ENCODE data around the gene TAS2R13.

TAS2R13 gene, protein sequence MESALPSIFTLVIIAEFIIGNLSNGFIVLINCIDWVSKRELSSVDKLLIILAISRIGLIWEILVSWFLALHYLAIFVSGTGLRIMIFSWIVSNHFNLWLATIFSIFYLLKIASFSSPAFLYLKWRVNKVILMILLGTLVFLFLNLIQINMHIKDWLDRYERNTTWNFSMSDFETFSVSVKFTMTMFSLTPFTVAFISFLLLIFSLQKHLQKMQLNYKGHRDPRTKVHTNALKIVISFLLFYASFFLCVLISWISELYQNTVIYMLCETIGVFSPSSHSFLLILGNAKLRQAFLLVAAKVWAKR

DNA sequence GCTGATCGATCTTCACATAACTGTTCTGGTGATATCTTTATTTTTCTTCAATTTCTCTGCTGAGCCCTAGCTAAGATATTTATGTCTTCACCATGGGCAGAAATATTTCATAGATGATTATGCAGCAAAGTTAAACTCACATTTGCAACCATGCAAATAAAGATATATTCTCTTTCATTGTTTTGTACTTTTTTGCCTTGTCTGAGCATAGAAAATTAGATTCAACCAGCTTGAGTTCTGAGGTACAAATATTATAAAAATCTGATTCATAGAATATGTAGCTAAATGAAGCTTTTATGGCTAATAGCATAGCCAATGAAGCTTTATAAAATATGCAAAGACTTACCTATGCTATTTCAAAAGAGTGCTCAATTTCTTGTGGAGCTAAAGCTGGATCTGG, at the start of gene TAS2R13:
Gene TAS2R13 (minus strand): TSS at position 101 of the 400 bp plus-strand sequence. CDS start 264 bp downstream, outside the sequence.
- no peak for DNase-seq (ENCODE audit: extremely low read depth in 1 of 2, low read depth in 1 of 2)

DNA sequence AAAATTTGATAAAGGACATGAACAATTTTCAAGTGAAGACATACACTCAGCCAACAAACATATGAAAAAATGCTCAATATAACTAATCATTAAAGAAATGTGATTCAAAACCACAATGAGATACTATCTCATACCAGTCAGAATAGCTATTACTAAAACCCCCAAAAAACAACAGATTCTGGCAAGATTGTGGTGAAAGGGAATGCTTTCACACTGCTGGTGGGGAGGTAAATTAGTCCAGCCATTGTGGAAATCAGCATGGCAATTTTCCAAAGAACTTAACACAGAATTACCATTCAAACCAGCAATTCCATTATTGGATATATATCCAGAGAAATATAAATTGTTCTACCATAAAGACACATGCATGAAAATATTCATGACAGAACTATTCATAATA, 48.4 kb upstream of the TAS2R13 start:
- no peak for DNase-seq (ENCODE audit: extremely low read depth in 1 of 2, low read depth in 1 of 2)

DNA sequence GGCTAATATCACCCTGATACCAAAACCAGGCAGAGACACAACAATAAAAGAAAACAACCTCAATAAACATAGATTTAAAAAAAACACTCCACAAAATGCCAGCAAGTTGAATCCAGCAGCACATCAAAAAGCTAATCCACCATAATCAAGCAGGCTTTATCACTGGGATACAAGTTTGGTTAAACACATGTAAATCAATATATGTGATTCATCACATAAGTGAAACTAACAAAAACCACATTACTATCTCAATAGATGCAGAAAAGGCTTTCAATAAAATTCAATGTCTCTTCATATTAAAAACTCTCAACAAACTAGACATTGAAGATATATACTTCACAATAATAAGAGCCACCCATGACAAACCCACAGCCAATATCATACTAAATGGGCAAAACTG, 46.7 kb upstream of the TAS2R13 start:
- DNase-seq (ENCODE audit: extremely low read depth in 1 of 2, low read depth in 1 of 2) = no peak

DNA sequence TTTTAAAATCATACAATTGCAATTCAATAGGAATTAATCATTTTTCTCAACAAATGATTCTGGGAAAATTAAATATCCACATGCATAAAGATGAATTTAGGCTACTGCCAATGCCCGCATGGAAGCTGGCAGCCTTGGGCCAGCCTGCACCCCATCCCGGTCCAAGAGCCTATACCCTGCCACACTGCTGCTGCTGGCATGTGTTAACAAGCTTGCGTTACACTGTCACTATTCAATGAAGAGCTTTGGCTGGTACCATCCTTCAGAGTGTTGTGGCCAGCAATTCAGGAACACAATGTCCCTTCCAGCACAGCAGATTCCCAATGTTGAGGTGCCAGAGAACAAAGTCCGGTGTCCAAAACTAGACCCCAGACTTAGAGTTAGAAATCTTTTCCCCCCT, 43.3 kb upstream of the TAS2R13 start:
- no peak for DNase-seq (ENCODE audit: extremely low read depth in 1 of 2, low read depth in 1 of 2)

DNA sequence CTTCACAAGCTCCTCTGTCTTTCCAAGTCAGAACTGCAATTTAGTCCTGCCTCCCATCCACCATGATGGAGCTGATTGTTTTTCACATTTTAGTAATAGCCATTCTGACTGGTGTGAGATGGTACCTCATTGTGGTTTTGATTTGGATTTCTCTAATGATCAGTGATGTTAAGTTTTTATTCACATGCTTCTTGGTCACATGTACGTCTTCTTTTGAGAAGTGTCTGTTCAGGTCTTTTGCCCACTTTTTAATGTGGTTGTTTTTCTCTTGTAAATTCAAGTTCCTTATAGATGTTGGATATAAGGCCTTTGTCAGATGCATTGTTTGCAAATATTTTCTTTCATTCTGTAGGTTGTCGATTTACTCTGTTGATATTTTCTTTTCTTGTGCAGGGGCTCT, 33.8 kb upstream of the TAS2R13 start:
- DNase-seq (ENCODE audit: extremely low read depth in 1 of 2, low read depth in 1 of 2) = no peak

DNA sequence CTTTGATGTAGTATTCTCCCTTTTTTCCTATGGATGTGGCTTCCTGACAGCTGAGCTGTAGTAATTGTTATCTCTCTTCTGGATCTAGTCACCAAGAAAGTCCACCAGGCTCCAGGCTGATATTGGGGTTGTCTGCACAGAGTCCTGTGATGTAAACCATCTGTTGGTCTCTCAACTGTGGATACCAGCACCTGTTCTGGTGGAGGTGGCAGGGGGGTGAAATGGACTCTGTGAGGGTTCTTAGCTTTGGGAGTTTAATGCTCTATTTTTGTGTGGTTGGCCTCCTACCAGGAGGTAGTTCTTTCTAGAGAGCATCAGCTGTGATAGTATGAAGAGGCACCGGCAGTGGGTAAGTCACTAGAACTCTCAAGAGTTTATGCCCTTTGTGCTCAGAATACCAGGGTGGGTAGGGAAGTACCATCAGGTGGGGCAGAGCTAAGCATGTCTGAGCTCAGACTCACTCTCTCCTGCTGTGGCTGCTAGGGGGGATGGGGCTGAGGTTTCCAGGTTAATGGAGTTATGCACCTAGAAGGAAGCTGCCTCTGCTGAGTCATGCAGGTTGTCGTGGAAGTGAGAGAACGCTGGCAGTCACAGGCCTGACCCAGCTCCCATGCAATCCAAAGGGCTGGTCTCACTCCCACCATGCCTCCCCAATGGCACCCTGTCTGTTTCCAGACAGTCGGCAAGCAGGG, 32.7 kb upstream of the TAS2R13 start:
- no peak for DNase-seq (ENCODE audit: extremely low read depth in 1 of 2, low read depth in 1 of 2)

DNA sequence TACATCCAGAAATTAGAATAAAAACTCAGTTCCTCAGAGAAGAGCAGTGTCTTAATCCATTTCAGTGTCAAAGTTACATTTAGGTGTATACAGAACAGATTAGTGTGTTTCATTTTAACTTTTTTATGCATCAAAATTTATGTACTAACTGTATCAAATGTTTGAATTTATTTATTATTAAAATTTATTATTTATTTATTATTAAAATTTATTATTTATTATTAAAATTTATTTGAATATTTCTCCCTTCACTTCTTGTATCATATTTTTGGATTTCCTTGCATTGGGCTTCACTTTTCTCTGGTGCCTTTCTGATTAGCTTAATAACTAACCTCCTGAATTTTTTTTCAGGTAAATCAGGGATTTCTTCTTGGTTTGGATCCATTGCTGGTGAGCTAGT, 32.0 kb upstream of the TAS2R13 start:
- DNase-seq (ENCODE audit: extremely low read depth in 1 of 2, low read depth in 1 of 2) = no peak

DNA sequence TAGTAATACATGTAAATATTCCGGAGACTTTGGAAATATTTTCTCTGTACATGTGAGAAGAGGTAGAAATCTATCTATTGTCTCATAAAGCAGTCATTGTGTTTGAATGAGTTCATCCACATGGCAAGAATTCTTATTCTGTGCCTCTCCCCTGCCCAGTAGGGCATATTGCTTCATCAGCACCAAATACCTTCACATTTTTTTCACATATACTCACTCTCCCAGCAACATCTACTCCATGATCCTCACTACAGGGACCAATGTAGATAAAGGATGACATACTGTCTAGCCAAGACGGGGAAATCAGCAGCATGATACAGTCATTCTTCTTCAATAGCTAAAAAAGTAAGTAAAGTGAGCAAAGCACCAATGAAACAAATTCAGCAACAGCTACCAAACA, 31.0 kb upstream of the TAS2R13 start:
- DNase-seq (ENCODE audit: extremely low read depth in 1 of 2, low read depth in 1 of 2) = no peak

DNA sequence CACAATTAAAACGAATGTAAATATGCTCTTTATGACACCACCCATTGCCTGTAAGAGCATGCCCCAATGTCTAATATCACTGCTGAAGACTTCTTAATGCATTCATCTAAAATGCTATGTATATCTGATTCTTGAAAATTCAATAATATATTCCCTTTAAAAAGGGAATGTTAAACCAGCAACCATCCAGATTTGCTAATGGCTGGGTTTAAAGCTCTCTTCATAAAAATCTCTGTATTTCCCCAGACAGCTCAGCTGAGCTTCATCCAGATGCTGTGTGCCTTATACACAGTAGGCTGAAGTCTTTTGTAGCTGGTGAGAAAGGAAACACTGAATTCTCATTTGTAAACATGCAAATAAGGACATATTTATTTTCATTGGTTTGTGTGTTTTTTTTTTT, 29.8 kb upstream of the TAS2R13 start, which contains the start of gene TAS2R14:
Gene TAS2R14 (minus strand): TSS at position 101 of the 400 bp plus-strand sequence. CDS start 56 bp downstream, at position 45.
- DNase-seq (ENCODE audit: extremely low read depth in 1 of 2, low read depth in 1 of 2) = no peak

DNA sequence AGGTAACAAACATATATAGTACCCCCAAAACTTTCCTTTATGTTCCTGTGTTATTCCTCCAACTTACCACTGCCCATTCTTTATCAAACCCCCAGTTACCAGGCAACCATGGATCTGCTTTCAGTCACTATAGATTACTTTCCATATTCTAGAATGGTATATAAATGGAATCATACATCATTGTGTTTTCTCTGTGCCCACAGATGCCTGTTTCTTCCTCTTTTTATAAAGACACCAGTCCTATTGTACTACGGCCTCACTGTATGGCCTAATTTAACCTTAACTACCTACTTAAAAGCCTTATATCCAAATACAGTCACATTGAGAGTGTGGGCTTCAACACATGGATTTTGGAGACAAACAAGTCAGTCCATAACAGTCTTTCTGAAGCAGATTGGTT, 27.1 kb upstream of the TAS2R13 start:
- DNase-seq (ENCODE audit: extremely low read depth in 1 of 2, low read depth in 1 of 2) = no peak

DNA sequence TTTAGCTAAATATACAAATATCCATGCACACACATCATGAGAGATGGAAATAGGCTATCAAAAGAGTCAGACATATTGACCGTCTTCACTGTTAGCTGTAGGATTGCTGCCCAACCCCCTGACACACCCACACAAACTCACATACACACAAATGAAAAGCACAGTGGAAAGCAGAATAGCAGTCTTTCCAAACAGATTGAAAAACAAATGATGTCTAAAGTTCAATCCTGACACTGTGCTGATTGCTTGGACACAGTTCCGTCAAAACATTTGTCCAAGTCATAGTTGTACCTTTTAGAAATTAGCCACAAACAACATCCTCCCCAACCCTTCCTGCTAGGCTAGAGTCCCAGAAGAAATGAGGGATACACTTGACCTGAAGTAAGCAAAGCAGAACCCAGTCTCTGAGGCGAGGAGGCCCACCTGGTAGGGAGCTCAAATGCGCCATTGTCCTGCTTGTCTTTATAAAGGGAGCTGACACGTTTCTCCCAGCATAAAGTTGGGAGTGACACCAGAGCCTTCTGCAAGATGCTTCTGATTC, 19.5 kb upstream of the TAS2R13 start, which contains the start of gene PRH2:
Gene PRH2 (plus strand): TSS at position 491 of the 541 bp plus-strand sequence. CDS start 38 bp downstream, at position 529.
- DNase-seq (ENCODE audit: extremely low read depth in 1 of 2, low read depth in 1 of 2) = no peak

DNA sequence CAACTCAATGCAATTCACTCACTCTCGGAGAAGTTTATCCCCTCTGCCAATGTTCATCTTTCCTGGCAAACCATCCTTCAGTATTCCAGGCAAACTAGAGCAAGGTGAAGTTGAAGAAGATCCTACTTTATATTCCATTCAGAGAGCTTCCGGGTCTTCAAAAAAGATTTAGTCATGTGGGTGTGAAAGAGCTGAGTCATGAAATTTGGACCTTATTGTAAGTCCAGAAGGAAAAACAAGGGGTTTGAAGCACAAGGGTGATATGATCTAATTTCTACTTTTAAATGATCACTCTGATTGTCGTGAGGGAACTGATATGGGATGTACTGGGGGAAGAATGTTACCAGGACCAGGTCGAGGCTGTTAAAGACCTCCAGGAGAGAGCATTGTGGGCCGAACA, 16.9 kb upstream of the TAS2R13 start:
- DNase-seq (ENCODE audit: extremely low read depth in 1 of 2, low read depth in 1 of 2) = no peak

DNA sequence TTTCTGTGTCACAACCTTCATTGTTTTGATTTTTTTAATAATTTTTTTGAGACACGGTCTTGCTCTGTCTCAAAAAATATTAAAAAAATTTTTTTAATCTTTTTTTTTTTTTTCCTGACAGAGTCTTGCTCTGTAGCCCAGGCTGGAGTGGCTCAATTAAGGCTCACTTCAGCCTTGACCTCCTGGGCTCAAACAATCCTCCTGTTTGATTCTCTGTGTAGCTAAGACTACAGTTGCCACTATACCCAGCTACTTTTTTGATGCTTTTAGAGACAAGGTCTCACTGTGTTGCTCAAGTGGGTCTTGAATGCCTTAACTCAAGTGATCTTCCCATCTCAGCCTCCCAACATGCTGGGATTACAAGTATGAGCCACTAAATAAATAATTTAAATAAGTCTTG, 10.4 kb upstream of the TAS2R13 start:
- no peak for DNase-seq (ENCODE audit: extremely low read depth in 1 of 2, low read depth in 1 of 2)

DNA sequence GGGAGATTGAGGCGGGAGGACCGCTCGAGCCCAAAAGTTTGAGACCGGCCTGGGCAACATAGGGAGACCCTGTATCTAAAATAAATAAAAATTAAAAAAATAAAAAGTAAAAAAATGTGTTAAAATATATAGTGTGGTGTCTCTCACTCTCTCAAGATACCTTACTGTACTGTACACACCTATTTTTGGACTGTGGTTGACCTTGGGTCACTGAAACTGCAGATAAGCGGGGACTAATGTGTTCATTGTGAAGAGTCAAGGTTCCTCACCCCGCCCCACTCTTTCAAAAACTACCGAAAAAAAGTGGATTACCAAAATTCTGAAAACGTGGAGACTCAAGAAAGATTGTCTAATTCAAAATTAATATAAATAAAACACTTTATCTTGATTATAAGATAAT, 1.0 kb upstream of the TAS2R13 start:
- no peak for DNase-seq (ENCODE audit: extremely low read depth in 1 of 2, low read depth in 1 of 2)

DNA sequence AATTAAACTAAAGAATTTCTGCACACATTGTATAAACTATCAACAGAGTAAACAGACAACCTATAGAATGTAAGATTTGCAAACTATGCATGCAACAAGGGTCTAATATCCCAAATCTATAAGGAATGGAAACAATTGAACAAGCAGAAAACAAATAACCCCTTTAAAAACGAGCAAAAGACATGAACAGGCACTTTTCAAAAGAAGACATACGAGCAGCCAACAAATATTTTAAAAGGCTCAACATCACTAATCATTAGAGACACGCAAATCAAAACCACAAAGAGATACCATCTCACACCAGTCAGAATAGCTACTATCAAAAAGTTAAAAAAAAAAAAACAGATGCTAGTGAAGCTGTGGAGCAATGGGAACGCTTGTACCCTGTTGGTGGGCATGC, 4.7 kb downstream of the TAS2R13 start:
- no peak for DNase-seq (ENCODE audit: extremely low read depth in 1 of 2, low read depth in 1 of 2)

DNA sequence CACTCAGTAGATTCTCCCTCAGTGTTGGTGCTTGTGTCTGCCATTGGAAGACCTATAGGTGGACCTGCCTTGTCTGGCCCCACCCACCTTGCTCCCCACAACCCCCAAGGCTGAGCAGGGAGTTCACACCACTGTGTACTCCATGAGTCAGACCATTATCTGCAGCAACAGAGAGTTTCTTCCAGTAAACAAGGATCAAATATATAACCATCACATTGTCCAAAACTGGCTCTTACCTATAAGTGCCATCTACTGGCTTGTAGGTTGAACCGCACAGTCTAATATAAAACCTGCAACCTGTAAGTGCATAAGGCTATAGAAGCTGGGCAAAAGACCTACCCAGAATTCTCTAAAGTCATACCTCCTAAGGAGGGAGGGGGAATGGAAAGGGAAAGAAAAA, 7.9 kb downstream of the TAS2R13 start:
- no peak for DNase-seq (ENCODE audit: extremely low read depth in 1 of 2, low read depth in 1 of 2)

DNA sequence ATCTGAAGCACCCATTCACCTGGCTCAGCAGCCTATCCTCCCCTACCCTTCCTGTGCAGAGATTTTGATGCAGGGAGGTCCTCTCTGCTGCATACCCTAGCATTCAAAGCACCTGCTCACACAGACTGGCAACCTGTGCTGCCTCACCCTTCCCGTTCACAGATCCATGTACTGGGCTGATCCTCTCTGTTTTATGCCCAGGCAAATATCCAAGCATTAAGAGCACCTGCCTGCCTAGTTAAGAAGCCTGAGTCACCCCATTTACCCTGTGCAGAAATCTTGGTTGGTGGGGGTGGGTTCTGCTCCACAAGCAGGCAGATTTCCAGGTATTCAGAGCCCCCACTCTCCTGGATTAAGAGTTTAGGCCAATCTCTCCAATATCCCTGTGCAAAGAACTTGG, 8.4 kb downstream of the TAS2R13 start:
- no peak for DNase-seq (ENCODE audit: extremely low read depth in 1 of 2, low read depth in 1 of 2)

DNA sequence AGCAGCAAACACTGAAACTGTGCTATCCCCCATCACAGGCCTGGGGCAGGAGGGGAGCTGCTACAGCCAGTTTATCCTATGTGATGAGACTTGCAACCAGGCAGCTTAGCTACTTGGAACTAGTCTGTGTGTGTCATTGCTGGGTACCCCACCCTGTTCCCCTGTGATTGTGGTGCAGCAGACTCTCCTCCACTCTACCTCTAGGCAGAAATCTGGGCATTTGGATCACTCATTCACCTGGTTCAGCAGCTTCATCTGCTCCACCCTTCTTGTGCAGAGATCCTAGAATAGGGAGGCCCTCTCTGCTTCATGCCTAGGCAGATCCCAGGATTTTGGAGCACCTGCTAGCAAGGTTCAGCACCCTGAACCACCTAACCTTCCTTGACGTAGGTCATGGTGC, 8.8 kb downstream of the TAS2R13 start:
- DNase-seq (ENCODE audit: extremely low read depth in 1 of 2, low read depth in 1 of 2) = no peak

DNA sequence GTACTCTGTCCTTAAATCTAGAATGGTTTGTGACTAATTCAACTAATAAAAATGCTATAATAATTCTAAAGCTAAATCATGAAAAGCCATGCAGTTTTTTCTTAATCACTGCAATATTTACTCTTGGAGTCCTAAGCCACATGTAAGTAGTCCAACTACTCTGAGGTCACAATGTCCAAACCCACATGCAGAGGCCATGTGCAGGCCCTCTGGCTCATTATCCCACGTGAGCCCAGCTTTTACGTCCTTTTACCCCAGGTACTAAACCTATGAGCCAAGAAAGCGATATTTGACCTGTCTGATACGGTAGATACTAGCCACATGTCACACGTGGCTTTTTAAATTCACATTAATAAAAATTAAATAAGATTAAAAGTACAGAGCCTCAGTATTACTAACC, 12.5 kb downstream of the TAS2R13 start:
- DNase-seq (ENCODE audit: extremely low read depth in 1 of 2, low read depth in 1 of 2) = no peak

DNA sequence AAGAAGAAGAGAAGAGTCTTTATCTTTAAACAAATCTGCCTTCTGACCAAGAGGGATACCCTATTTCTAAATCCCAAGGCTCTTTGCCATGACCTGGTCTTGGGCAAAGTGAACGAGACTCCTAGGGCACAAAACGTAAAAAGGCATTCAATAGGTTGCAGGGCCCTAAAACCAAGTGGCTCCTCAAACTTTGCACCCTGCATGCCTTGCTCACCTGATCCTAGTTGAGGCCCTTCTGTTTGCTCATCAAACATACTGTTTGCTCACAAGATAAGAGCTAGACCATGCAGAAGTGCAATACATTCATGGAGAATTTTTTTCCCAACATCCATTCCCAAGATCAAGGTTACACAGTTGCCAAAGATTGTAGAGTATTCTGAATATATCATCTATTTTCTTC, 17.4 kb downstream of the TAS2R13 start:
- DNase-seq (ENCODE audit: extremely low read depth in 1 of 2, low read depth in 1 of 2) = no peak

DNA sequence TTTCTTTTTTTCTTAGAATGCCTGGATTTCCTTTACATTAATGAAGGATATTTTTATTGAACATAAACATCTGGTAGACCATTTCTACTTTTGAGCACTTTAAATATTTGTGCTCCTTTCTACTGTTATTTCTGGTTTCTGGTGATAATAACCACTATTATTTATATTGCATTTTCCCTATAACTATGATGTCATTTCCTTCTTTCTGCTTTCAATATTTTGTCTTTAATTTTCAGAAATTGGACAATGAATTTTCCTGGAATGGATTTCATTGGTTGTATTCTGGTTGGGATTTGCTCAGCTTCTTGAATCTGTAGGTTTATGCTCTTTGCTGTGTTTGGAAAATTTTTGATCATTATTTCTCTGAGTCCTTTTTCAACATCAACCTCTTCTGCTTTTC, 20.1 kb downstream of the TAS2R13 start:
- DNase-seq (ENCODE audit: extremely low read depth in 1 of 2, low read depth in 1 of 2) = no peak

DNA sequence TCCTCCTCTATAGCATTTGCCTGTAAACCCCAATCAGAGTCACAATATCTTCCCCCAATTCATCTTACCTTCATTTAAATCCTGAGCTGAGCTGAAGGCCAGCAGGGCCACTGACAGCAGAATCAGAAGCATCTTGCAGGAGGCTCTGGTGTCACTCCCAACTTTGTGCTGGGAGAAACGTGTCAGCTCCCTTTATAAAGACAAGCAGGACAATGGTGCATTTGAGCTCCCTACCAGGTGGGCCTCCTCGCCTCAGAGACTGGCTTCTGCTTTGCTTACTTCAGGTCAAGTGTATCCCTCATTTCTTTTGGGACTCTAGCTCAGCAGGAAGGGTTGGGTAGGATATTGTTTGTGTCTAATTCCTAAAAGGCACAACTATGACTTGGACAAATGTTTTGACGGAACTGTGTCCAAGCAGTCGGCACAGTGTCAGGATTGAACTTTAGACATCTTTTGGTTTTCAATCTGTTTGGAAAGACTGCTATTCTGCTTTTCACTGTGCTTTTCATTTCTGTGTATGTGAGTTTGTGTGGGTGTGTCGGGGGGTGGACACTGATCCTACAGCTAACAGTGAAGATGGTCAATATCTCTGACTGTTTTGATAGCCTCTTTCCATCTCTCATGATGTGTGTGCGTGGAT, 25.2 kb downstream of the TAS2R13 start, which contains the start of gene PRH1:
Gene PRH1 (minus strand): TSS at position 170 of the 640 bp plus-strand sequence. CDS start 38 bp downstream, at position 132.
- no peak for DNase-seq (ENCODE audit: extremely low read depth in 1 of 2, low read depth in 1 of 2)
